Measurements from ENCODE around the gene XIRP2.

GRCh38 chr2:167135706-167136105 is 247.4 kb downstream of the XIRP2 start:
- TF ChIP-seq CTCF (IDR thresholded peaks at IDR 0.05 in 4 of 5, conservative IDR thresholded peaks at IDR 0.05 in 1 of 5) (no peak), POLR2A (IDR thresholded peaks at IDR 0.05) (no peak)
